Measurements from ENCODE around the gene REL.

Gene REL

GRCh38 chr2:60966507-60967405 is 85.4 kb downstream of the REL start:
- no peak for DNase-seq (ENCODE audit: low read depth)

GRCh38 chr2:60972889-60973656 is 91.7 kb downstream of the REL start:
- no peak for DNase-seq (ENCODE audit: low read depth)

- no peak for DNase-seq (ENCODE audit: low read depth)
These were observed 92.3 kb downstream of the REL start for GRCh38 chr2:60973705-60974104.

- no peak for DNase-seq (ENCODE audit: low read depth)
These were observed 93.3 kb downstream of the REL start for GRCh38 chr2:60974652-60975051.
